Kidney tubule cell (primary cell): ENCODE results near the gene TMOD3.

Experiments
- DNase-seq: peaks from one replicate; pipeline ENCODE4 v3.0.0-alpha.2; 2018; ENCODE audit warnings: low spot score

TMOD3 gene

GRCh38 chr15:51828621-51829375 lies 655 bp upstream of the TMOD3 start:
- peak; percentile 81 for DNase-seq

GRCh38 chr15:51830276-51830806 lies 888 bp downstream of the TMOD3 start:
- DNase-seq, result peak; percentile 38

GRCh38 chr15:51833772-51834171 lies 4.3 kb downstream of the TMOD3 start:
- DNase-seq, result no peak

GRCh38 chr15:51837792-51838251 lies 8.4 kb downstream of the TMOD3 start:
- peak; percentile 44 for DNase-seq

GRCh38 chr15:51838270-51838669 lies 8.8 kb downstream of the TMOD3 start:
- DNase-seq, result no peak

- no peak for DNase-seq
Observed at GRCh38 chr15:51840692-51841091, 11.2 kb downstream of the TMOD3 start.

- DNase-seq, result no peak
Observed at GRCh38 chr15:51841406-51842040, 12.1 kb downstream of the TMOD3 start.

GRCh38 chr15:51842265-51842664 lies 12.8 kb downstream of the TMOD3 start:
- no peak for DNase-seq

GRCh38 chr15:51842852-51843737 lies 13.6 kb downstream of the TMOD3 start:
- DNase-seq, result peak; percentile 93

GRCh38 chr15:51844747-51845426 lies 15.4 kb downstream of the TMOD3 start:
- DNase-seq, result no peak

GRCh38 chr15:51846066-51846462 lies 16.6 kb downstream of the TMOD3 start:
- no peak for DNase-seq

- peak; percentile 60 for DNase-seq
Observed at GRCh38 chr15:51846463-51847230, 17.2 kb downstream of the TMOD3 start.

GRCh38 chr15:51848811-51849210 lies 19.4 kb downstream of the TMOD3 start:
- no peak for DNase-seq

GRCh38 chr15:51849860-51850259 lies 20.4 kb downstream of the TMOD3 start:
- no peak for DNase-seq

- DNase-seq, result no peak
Observed at GRCh38 chr15:51853998-51854397, 24.5 kb downstream of the TMOD3 start.

- no peak for DNase-seq
Observed at GRCh38 chr15:51855612-51856011, 26.2 kb downstream of the TMOD3 start.

GRCh38 chr15:51856714-51857380 lies 27.4 kb downstream of the TMOD3 start:
- no peak for DNase-seq

- DNase-seq, result peak; percentile 51
Observed at GRCh38 chr15:51861557-51862359, 32.3 kb downstream of the TMOD3 start.

GRCh38 chr15:51863131-51863530 lies 33.7 kb downstream of the TMOD3 start:
- no peak for DNase-seq
